Measurements from ENCODE around the gene GALNT14.

The GALNT14 gene

GRCh38 chr2:31075431-31075830 lies 62.8 kb downstream of the GALNT14 start:
- TF ChIP-seq, protein P1, sequence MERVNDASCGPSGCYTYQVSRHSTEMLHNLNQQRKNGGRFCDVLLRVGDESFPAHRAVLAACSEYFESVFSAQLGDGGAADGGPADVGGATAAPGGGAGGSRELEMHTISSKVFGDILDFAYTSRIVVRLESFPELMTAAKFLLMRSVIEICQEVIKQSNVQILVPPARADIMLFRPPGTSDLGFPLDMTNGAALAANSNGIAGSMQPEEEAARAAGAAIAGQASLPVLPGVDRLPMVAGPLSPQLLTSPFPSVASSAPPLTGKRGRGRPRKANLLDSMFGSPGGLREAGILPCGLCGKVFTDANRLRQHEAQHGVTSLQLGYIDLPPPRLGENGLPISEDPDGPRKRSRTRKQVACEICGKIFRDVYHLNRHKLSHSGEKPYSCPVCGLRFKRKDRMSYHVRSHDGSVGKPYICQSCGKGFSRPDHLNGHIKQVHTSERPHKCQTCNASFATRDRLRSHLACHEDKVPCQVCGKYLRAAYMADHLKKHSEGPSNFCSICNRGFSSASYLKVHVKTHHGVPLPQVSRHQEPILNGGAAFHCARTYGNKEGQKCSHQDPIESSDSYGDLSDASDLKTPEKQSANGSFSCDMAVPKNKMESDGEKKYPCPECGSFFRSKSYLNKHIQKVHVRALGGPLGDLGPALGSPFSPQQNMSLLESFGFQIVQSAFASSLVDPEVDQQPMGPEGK (CRISPR knock-in tag; IDR thresholded peaks at IDR 0.05; ENCODE audit: borderline replicate concordance): no peak
- TF ChIP-seq OSR1 (CRISPR knock-in tag; IDR thresholded peaks at IDR 0.05): no peak
- ATAC-seq: no peak

DNA sequence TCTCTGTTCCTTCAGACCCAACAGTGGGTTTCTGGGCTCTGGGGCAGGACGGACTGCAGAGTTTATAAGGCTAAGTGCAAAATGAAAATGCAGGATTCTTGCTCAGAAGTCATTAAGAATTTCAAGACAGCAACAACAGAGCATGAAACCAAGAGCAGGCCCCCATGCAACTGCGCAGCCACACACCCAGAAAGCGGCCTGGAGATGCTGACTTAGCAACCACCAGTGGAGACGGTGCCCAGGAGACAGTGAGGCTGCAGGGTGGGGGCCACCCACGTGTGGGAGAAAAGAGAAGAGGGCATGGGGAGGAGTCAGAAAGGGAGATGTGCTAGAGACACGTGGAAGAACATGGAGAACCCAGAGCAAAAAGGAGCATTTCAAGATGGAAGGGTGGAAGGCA lies 66.5 kb downstream of the GALNT14 start:
- ATAC-seq: no peak
- TF ChIP-seq ZC3H10 (CRISPR knock-in tag; IDR thresholded peaks at IDR 0.05) (no peak), GLIS3 (CRISPR knock-in tag; IDR thresholded peaks at IDR 0.05) (no peak), TSHZ2 (CRISPR knock-in tag; IDR thresholded peaks at IDR 0.05) (no peak)

- no peak for TF ChIP-seq ZFP3 (CRISPR knock-in tag; IDR thresholded peaks at IDR 0.05)
- TF ChIP-seq ZFP30 (CRISPR knock-in tag; IDR thresholded peaks at IDR 0.05): no peak
- no peak for TF ChIP-seq ZNF8 (CRISPR knock-in tag; IDR thresholded peaks at IDR 0.05)
- TF ChIP-seq CREB5 (CRISPR knock-in tag; IDR thresholded peaks at IDR 0.05; ENCODE audit: low read depth): no peak
- TF ChIP-seq POU6F1 (CRISPR knock-in tag; IDR thresholded peaks at IDR 0.05; ENCODE audit: borderline replicate concordance, low read depth): no peak
- TF ChIP-seq ZNF565 (CRISPR knock-in tag; conservative IDR thresholded peaks at IDR 0.05; ENCODE audit: low read depth): no peak
- ATAC-seq: no peak
These were observed 67.7 kb downstream of the GALNT14 start for GRCh38 chr2:31070339-31071125.

DNA sequence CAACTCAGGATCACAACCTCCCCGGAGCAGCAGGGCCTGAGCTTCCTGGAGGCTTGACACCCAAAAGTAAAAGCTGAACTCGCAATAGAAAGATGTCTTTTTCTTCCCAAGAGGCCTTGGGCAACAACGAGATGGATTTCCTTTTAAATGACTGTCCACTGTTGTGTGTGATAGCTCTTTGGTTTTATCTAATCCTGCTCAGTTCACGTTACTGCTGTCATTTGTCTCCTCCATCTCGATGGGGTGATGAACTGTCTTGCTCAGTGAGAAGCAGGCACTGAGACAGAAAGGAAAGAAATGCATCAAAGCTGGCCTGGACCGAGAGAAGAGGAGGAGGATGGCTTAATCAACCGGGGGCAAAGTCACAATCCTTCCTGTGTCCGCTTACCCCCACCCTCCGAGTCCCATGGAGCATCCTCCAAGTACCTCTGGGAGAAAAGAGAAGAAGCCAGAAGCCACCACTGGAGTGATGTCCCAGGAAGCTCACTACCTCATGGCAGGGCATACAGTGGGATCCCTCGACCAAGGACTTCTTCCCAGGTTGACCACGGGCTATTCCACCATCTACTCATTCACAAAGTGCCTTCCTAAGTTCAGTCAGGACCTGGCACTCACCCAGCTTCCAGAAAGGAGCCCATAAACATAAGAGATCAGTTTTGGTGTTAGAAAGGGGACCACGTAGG lies 68.5 kb downstream of the GALNT14 start:
- no peak for ATAC-seq
- TF ChIP-seq GLIS3 (CRISPR knock-in tag; IDR thresholded peaks at IDR 0.05): no peak
- no peak for TF ChIP-seq ZNF8 (CRISPR knock-in tag; IDR thresholded peaks at IDR 0.05)
- no peak for TF ChIP-seq CSRNP3 (CRISPR knock-in tag; IDR thresholded peaks at IDR 0.05)
- TF ChIP-seq ZC3H10 (CRISPR knock-in tag; IDR thresholded peaks at IDR 0.05): no peak
- no peak for TF ChIP-seq CSDC2 (CRISPR knock-in tag; IDR thresholded peaks at IDR 0.05)
- TF ChIP-seq POU6F1 (CRISPR knock-in tag; IDR thresholded peaks at IDR 0.05; ENCODE audit: borderline replicate concordance, low read depth): no peak
- no peak for TF ChIP-seq BACH2 (CRISPR knock-in tag; IDR thresholded peaks at IDR 0.05; ENCODE audit: borderline replicate concordance)
- TF ChIP-seq, protein P1 (CRISPR knock-in tag; IDR thresholded peaks at IDR 0.05; ENCODE audit: borderline replicate concordance): no peak
- TF ChIP-seq RARB (CRISPR knock-in tag; IDR thresholded peaks at IDR 0.05): no peak
- TF ChIP-seq CREB5 (CRISPR knock-in tag; IDR thresholded peaks at IDR 0.05; ENCODE audit: low read depth): no peak
